Measurements from ENCODE around the gene LRRC8E.
"Not testable (repeated sequence)": the region's sequence is repeated elsewhere in the genome, so short reads cannot be mapped to it uniquely, and the experiment has no call there.

Gene LRRC8E

DNA sequence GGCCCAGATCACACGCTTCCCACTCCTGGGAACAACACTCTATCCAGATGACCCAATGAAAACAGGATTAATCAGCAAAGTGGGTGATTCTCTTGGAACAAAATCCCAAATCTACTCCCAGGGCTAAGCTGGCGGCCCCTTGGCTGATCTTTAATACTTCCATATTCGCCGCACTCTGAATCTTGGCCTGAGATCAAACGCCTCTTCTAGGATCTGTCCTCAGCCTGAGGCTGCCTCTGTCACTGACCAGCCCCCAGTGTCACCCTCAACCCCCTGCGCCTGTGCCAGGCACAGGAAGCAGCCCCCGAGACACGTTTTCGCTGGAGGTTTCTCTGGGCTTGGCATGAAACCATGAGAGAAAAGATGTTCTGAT, 40.0 kb downstream of the LRRC8E start:
- no peak for FAIRE-seq
- TF ChIP-seq TAF1 (IDR thresholded peaks at IDR 0.05; ENCODE audit: borderline replicate concordance, low read depth, low read length) (no peak), POLR2A (IDR thresholded peaks at IDR 0.05; ENCODE audit: low read depth, low read length) (no peak), POLR2AphosphoS5 (IDR thresholded peaks at IDR 0.05; ENCODE audit: low read depth, low read length) (no peak)

DNA sequence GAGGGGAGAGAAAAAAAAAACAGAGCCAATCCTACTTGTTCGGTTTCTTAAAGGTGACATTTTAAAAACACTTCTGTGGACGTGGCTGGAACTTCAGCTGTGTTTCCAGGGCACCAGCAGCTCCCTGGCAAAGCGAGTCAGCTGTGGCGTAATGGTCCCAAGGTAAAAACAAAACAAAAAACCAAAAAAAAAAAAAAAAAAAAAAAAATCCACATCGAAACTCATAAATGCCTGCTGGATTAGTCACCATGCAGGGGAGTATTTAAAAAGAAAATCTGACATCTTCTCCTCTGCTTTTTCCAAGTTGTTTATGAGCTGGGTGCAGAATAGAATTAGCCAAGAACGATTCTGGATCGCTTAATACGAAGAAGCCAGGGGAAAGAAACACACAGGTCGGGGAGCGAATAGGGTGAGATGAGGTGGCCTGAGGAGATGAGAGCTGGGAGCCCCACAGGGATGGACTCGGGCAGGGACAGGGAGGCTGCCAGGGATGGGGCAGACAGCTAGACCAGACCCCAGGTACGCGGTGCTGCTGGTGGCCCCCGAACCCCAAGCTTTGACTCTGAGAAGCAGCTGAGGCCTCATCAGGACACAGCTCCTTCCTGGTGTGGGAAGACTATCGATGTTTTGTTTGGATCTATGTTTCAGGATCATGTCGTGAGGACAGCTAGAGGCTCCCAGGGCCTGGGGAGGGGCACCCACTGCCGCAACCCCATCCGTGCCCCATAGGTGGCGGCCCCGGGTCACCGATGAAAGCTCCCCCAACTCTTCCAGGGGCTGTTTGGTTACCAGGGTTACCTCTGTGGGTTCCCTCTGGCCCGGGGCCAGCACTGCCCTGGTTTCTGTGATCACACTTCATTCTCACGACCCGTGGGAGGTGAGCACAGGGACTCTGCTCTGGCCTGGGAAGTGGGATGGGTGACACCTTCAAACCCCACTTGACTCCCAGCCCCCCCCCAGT, 40.7 kb downstream of the LRRC8E start:
- FAIRE-seq: peak; percentile 56
- TF ChIP-seq POLR2A (IDR thresholded peaks at IDR 0.05; ENCODE audit: low read depth, low read length): no peak
- no peak for DNase-seq (ENCODE audit: insufficient read length)

More for the DNA sequence above, 40.0 kb downstream of the LRRC8E start:
- DNase-seq (ENCODE audit: insufficient read length): no peak

DNA sequence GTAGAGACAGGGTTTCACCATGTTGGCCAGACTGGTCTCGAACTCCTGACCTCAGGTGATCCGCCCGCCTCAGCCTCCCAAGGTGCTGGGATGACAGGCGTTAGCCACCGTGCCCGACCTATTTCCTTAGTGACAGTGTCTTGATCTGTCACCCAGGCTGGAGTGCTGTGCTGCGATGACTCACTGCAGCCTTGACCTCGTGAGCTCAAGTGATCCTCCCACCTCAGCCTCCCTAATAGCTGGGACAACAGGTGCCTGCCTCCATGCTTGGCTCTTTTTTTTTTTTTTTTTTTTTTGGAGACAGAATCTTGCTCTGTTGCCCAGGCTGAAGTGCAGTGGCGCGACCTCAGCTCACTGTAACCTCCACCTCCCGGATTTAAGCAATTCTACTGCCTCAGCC, 41.7 kb downstream of the LRRC8E start:
- DNase-seq (ENCODE audit: insufficient read length); FAIRE-seq: not testable (repeated sequence)

DNA sequence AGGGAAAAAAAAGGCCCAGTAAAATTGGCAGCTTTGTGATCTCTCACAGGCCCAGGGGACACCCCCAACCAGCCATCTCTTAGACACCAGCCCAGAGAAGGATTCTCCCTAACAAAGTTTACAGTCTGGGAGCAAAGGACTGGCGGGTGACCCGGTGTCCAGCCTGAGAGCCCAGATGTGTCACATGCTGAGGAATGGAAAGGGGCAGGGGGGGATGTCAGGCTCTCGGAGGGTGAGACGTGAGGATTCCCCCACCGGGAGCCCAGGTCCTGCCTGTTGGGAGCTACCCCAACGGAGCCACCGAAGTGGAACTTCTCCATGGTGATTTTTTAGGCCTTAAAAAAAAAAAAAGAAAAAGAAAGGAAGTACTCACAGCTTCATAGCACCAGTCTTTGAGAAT, 42.5 kb downstream of the LRRC8E start:
- FAIRE-seq (no peak), DNase-seq (ENCODE audit: insufficient read length) (no peak)
- TF ChIP-seq TAF1 (IDR thresholded peaks at IDR 0.05; ENCODE audit: borderline replicate concordance, low read depth, low read length) (no peak), POLR2A (IDR thresholded peaks at IDR 0.05; ENCODE audit: low read depth, low read length) (no peak), POLR2AphosphoS5 (IDR thresholded peaks at IDR 0.05; ENCODE audit: low read depth, low read length) (no peak)

DNA sequence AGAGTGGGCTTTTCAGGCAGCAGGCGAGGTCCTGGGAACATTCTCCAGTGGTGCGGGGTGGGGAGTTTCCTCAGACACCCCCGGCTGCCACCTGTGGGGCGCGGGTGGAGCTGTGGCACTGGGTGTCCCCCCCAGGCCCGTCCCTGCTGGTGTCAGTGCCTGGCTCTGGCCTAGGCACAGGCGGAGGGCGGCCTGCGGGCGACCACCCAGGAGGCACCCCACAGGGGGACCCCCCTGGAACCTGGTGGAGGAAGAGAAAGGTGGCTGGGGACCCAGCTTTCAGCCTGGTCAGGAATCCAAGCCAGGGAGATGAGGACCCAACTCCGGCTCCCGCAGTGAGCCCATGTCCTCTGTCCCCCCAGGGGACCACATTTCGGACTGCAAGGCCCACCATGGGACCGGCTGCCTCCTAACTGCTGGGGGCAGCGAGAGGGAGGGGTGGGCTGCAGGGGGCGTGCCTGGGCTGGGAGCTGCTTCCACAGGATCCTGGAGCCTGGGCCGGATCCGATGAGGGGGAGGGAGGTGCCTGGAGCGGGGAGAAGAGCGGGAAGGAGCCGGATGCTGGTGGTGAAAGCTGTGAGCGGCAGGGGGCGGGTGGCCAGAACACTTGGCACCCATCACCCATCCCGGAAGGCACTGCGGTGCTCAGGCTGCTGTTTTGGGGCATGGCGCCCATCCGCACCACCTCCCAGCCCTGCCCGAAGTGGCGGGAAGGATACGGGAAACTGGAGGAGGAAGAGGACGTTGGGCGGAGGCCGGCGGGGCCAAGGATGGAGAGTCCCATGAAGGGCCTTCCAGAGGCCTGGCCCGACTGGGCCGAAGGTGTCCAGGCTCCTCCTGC, 43.1 kb downstream of the LRRC8E start:
- no peak for TF ChIP-seq POLR2A (IDR thresholded peaks at IDR 0.05; ENCODE audit: low read depth, low read length)
- TF ChIP-seq POLR2AphosphoS5 (IDR thresholded peaks at IDR 0.05; ENCODE audit: low read depth, low read length): no peak
- TF ChIP-seq TAF1 (IDR thresholded peaks at IDR 0.05; ENCODE audit: borderline replicate concordance, low read depth, low read length): no peak
- no peak for FAIRE-seq
- no peak for DNase-seq (ENCODE audit: insufficient read length)

DNA sequence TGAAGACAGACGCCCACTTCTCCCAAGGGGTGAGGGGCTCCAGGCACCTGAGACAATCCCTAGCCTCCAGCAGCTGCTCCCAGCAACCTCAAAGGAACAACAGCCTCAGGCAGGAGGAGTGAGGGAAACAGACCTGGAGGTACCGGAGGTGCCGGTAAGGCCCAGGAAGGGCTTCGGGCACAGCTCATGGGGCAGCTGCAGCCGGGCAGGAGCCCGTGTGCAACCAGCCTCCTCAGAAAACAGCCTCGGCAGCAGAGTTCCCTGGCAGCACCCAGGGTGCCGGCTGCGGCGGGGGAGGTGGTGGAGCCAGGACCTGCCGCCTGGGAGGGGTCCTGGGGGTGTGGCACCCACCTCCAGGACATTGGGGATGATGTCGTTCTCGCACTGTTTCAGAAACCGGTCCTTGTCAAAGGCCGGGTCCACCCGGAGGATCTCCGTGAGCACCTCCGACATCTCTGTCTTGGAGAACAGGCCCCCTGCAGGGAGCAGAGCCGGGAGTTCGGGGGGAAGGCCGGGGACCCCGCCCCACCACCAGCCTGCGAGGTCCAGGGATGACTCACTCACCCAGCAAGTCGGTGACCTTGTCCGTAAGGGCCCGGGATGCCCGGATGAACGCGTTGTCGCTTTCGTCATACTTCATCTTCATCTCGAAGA, 44.1 kb downstream of the LRRC8E start:
- TF ChIP-seq TAF1 (IDR thresholded peaks at IDR 0.05; ENCODE audit: borderline replicate concordance, low read depth, low read length): no peak
- no peak for TF ChIP-seq POLR2AphosphoS5 (IDR thresholded peaks at IDR 0.05; ENCODE audit: low read depth, low read length)
- no peak for TF ChIP-seq POLR2A (IDR thresholded peaks at IDR 0.05; ENCODE audit: low read depth, low read length)
- DNase-seq (ENCODE audit: insufficient read length): no peak
- no peak for FAIRE-seq

DNA sequence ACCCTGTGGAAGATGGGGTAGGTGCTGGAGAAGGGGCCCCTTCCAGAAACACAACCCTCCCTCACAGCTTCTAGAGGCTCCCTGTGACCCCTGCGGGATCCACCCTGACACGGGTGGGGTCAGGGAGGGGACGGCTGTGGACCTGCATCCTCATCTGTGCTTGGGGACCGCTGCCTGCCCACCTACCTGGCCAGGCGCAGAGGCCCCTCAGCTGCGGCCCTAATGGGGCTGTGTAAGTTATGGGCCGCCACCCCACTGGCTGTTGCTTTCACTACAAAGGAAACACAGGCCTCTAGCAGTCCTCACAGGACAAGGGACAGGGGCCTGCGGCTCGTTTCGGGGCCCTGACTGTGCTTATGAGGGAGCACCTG, 44.6 kb downstream of the LRRC8E start:
- no peak for FAIRE-seq
- no peak for DNase-seq (ENCODE audit: insufficient read length)

DNA sequence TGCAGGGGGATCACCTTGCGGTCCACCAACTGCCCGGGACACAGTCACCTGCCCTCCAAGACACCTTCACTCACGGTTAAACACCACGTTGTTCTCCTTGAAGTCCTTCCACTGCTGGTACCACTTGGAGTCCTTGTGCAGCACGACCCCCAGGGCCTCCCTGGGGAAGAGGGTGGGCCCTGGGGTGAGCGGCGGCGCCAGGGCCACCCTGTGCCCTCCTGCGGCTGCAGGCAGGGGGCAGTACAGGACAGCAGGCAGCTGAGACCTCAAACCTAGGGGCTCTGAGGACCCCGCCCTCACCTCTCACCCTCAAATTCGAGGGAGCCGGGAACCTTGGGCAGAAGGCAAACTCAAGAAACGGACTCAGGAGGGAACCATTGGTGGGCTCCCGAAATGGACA, 45.1 kb downstream of the LRRC8E start:
- TF ChIP-seq TAF1 (IDR thresholded peaks at IDR 0.05; ENCODE audit: borderline replicate concordance, low read depth, low read length): no peak
- TF ChIP-seq POLR2A (IDR thresholded peaks at IDR 0.05; ENCODE audit: low read depth, low read length): no peak
- no peak for TF ChIP-seq POLR2AphosphoS5 (IDR thresholded peaks at IDR 0.05; ENCODE audit: low read depth, low read length)
- FAIRE-seq (no peak), DNase-seq (ENCODE audit: insufficient read length) (no peak)

More for the DNA sequence above, 44.6 kb downstream of the LRRC8E start:
- no peak for TF ChIP-seq POLR2A (IDR thresholded peaks at IDR 0.05; ENCODE audit: low read depth, low read length)
- TF ChIP-seq POLR2AphosphoS5 (IDR thresholded peaks at IDR 0.05; ENCODE audit: low read depth, low read length): no peak
- no peak for TF ChIP-seq TAF1 (IDR thresholded peaks at IDR 0.05; ENCODE audit: borderline replicate concordance, low read depth, low read length)

DNA sequence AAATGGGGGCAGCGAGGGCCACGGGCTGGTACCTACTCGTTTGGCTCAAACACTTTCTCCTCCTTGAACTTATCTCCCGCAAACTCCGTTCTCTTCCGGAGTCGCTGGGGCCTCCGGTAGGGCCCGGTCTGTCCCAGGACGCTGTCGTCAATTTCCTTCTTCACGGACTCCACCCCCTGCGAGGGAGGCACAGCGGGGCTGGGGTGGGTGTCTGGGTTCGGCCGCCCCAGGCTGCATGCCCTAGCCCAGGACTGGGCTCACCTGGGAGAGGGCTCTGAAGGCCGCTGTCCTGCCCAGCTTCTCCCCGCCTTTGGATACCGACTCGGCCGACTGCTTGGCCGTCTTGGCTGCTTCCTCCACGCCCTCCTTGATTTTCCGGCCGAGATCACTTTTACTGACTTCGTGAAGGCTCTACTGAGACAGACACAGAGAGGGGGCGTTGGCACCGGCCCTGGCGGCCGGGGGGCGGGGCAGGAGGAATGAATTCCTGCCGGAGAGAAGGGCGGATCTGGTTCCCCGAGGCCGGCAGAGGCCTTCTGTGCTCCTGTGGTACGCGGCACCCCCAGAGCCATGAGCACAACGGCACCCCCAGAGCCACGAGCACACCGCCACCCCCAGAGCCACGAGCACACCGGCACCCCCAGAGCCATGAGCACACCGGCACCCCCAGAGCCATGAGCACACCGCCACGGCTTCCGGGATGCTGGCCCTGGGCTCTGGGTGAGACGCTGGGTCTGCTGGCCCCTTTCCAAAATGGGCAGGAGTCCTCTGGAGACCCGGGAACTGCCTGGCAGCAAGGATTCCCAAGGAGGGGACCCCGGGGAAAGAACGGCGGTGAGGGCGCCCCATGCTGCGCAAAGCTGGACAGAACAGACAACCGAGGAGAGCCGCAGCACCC, 45.8 kb downstream of the LRRC8E start:
- TF ChIP-seq POLR2AphosphoS5 (IDR thresholded peaks at IDR 0.05; ENCODE audit: low read depth, low read length) (no peak), POLR2A (IDR thresholded peaks at IDR 0.05; ENCODE audit: low read depth, low read length) (no peak), TAF1 (IDR thresholded peaks at IDR 0.05; ENCODE audit: borderline replicate concordance, low read depth, low read length) (no peak)
- no peak for FAIRE-seq
- no peak for DNase-seq (ENCODE audit: insufficient read length)

DNA sequence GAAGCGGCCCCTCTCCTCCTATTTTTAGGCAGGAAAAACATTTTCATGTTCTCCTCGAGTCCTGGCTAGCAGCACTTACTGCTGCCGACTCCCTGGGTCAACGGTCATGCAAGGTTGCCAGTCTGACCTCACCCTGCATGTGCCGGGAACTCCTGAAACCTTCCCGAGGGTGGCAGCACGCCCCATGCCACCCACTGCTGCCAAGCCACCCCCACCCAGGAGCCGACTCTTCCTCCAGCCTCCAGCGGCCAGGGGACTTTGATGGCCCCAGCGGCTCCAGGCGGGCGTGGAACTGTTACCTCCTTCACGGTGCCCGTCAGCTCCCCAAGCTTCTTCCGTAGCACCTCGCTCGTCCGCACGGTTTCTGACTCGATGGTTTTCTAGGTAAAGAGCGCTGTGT, 46.5 kb downstream of the LRRC8E start:
- DNase-seq (ENCODE audit: insufficient read length) (no peak), FAIRE-seq (no peak)

DNA sequence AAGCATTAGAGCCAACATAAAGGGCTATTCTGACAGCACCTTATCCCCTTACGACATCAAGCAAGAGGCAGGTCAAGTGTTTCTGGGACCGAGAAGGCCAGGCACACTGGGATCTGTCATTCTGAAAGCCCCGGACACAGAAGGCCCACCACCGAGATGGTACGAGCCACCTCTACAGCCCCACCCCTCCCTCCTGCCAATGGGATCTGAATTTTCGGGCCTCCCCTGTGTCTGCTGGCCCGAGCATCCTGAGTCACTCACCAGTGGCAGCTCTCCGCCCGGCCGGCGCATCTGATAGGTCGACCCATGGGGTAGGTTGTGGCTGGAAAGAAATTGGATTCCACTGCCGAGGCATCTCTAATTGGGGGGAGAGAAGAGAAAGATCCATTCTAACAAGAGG, 52.5 kb downstream of the LRRC8E start:
- TF ChIP-seq POLR2AphosphoS5 (IDR thresholded peaks at IDR 0.05; ENCODE audit: low read depth, low read length): no peak
- no peak for TF ChIP-seq POLR2A (IDR thresholded peaks at IDR 0.05; ENCODE audit: low read depth, low read length)
- DNase-seq (ENCODE audit: insufficient read length) (no peak), FAIRE-seq (no peak)

More for the DNA sequence above, 46.5 kb downstream of the LRRC8E start:
- no peak for TF ChIP-seq POLR2A (IDR thresholded peaks at IDR 0.05; ENCODE audit: low read depth, low read length)
- no peak for TF ChIP-seq POLR2AphosphoS5 (IDR thresholded peaks at IDR 0.05; ENCODE audit: low read depth, low read length)
- TF ChIP-seq TAF1 (IDR thresholded peaks at IDR 0.05; ENCODE audit: borderline replicate concordance, low read depth, low read length): no peak
